Thyroid gland (tissue), 4 donors: ENCODE measurements around the gene RXRB.

Experiments
- POLR2A ChIP-seq, 2 donors: fragments of 450-650 bp; IDR thresholded peaks; one replicate each; pipeline ENCODE4 v1.6.1; 2017; ENCODE audit warnings: antibody characterized with exemption in 2 of 2, mild to moderate bottlenecking in 2 of 2, moderate library complexity in 1 of 2
- TF ChIP-seq, protein P1 (sequence below), 6 experiments: fragments of 200-600 bp in 3 of 6; fragments of 450-650 bp in 3 of 6; sonication (generic) in 3 of 6; IDR thresholded peaks; one replicate each; pipeline ENCODE4 v1.5.1; 2016 to 2019; ENCODE audit warnings: antibody characterized with exemption in 6 of 6, mild to moderate bottlenecking in 2 of 6, inconsistent platforms in 1 of 6, moderate library complexity in 1 of 6

DNA sequence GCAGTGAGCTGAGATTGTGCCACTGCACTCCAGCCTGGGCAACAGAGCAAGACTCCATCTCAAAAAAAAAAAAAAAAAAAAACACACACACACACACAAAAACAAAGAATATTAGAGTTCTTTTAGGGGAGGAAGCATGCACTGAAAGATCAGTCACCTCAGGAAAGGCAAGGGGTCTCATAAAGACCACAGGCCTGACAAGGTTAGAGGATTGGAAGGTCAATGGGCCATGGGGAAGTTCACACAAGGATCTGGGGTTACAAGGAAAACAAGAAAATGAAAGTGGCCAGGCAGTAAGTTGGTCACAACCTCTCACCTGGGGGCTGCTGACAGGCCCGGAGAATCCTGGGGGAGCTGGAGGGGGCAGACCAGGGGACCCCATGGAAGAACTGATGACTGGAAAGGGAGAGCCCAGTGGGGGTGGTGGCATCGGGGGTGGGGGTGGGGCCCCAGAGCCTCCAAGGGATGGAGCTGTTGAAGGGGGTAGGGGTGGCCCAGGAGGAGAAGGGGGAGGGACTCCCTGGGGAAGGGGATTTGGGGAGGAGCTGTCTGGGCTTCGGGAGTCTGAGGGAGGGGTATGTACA, 1.5 kb downstream of the RXRB start:
- TF ChIP-seq, protein P1, sequence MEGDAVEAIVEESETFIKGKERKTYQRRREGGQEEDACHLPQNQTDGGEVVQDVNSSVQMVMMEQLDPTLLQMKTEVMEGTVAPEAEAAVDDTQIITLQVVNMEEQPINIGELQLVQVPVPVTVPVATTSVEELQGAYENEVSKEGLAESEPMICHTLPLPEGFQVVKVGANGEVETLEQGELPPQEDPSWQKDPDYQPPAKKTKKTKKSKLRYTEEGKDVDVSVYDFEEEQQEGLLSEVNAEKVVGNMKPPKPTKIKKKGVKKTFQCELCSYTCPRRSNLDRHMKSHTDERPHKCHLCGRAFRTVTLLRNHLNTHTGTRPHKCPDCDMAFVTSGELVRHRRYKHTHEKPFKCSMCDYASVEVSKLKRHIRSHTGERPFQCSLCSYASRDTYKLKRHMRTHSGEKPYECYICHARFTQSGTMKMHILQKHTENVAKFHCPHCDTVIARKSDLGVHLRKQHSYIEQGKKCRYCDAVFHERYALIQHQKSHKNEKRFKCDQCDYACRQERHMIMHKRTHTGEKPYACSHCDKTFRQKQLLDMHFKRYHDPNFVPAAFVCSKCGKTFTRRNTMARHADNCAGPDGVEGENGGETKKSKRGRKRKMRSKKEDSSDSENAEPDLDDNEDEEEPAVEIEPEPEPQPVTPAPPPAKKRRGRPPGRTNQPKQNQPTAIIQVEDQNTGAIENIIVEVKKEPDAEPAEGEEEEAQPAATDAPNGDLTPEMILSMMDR (IDR thresholded peaks at IDR 0.05), result no peak
- no peak for TF ChIP-seq POLR2A (IDR thresholded peaks at IDR 0.05)
